Measurements from ENCODE around the gene DLK2.
"Not testable (repeated sequence)": the region's sequence is repeated elsewhere in the genome, so short reads cannot be mapped to it uniquely, and the experiment has no call there.

DLK2 gene

GRCh38 chr6:43451939-43452338 lies 3.4 kb downstream of the DLK2 start:
- no peak for DNase-seq

GRCh38 chr6:43451348-43451747 lies 4.0 kb downstream of the DLK2 start:
- DNase-seq: no peak

GRCh38 chr6:43450699-43451131 lies 4.6 kb downstream of the DLK2 start:
- no peak for DNase-seq

GRCh38 chr6:43448916-43449315 lies 6.4 kb downstream of the DLK2 start:
- DNase-seq: no peak

GRCh38 chr6:43447604-43448003 lies 7.7 kb downstream of the DLK2 start:
- no peak for DNase-seq

GRCh38 chr6:43445576-43445975 lies 9.8 kb downstream of the DLK2 start:
- DNase-seq: no peak

- DNase-seq: no peak
These were observed 10.8 kb downstream of the DLK2 start for GRCh38 chr6:43444582-43444981.

GRCh38 chr6:43444036-43444435 lies 11.3 kb downstream of the DLK2 start:
- DNase-seq: no peak

- DNase-seq: no peak
These were observed 12.4 kb downstream of the DLK2 start for GRCh38 chr6:43442935-43443334.

- DNase-seq: no peak
These were observed 17.6 kb downstream of the DLK2 start for GRCh38 chr6:43437700-43438099.

GRCh38 chr6:43436577-43437282 lies 18.6 kb downstream of the DLK2 start:
- DNase-seq: no peak

- no peak for DNase-seq
These were observed 19.5 kb downstream of the DLK2 start for GRCh38 chr6:43435682-43436437.

GRCh38 chr6:43434943-43435342 lies 20.4 kb downstream of the DLK2 start:
- DNase-seq: no peak

- no peak for DNase-seq
These were observed 21.1 kb downstream of the DLK2 start for GRCh38 chr6:43434001-43434840.

GRCh38 chr6:43433148-43433547 lies 22.2 kb downstream of the DLK2 start:
- DNase-seq: no peak

GRCh38 chr6:43432009-43432945 lies 23.1 kb downstream of the DLK2 start:
- DNase-seq: no peak

GRCh38 chr6:43428874-43429273 lies 26.5 kb downstream of the DLK2 start:
- DNase-seq: no peak

GRCh38 chr6:43428112-43428570 lies 27.2 kb downstream of the DLK2 start:
- no peak for DNase-seq

- peak; percentile 86 to 97 (median 92) for DNase-seq
These were observed 27.8 kb downstream of the DLK2 start, which contains the start of gene ABCC10 for GRCh38 chr6:43427406-43428111. Gene ABCC10 (plus strand): TSS chr6:43427541. CDS start chr6:43427979, 438 bp downstream.

GRCh38 chr6:43426928-43427405 lies 28.4 kb downstream of the DLK2 start:
- DNase-seq: no peak

- DNase-seq: not testable (repeated sequence)
These were observed 30.3 kb downstream of the DLK2 start for GRCh38 chr6:43425083-43425482.
